ENCODE measurements around the gene ANKS1B. TPM values are rescaled to one million over a fixed set of nuclear protein-coding genes. Genes with fewer than 3 reads are reported as not detected.

The ANKS1B gene
- total RNA-seq, 2 donors from 2014 or later: 45.5 to 65.9 TPM

DNA sequence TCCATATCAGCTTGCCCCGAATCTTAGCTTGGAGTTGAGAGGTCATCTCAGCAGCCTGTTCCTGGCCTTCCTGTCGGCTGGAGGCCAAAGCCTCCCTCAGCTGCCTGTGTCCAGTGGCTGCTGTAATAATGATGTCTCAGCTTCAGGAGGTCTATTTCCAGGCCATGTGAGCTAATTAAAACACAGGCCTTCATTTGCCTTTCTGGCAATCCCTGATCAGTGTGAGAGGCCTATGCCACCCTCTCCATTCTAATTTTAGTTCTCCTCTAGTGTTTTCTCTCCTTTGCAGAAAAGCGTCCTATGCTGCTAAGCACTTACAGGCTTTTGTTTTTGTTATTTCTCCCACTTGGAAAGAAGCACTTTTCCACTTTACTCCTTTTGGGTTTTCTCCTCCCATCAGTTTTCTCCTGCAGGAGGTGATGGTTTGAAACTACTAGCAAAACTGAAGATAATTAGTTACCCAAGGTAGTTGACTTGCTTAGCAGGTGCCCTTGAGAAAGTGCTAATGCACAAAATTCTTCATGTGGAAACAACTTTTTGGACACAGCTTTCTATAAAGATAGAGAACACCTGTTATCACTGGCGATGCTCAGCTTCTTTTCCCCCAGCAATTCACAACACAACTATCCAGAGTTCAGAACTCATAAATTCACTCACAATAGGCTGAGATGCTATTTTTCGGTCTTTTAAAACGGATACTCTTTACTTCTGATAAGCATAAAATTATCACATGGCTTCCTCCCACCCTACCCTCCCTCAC, 592.5 kb downstream of the ANKS1B start:
- Histone ChIP-seq H3K4me3 (no peak overlapping the region), H3K27ac (no peak overlapping the region), H3K36me3 (no peaks in the 10 kb centered on the region), H3K9me3 (no peaks in the 10 kb centered on the region), H3K4me1 (ENCODE audit: control insufficient read depth in 1 of 2, low read depth in 2 of 2) (peaks cover 5 to 13% of the 10 kb centered on the region in 2 donors), H3K27me3 (replicated peaks; ENCODE audit: insufficient read depth) (no peaks in the 10 kb centered on the region)
- ATAC-seq (ENCODE audit: insufficient number of reproducible peaks, low FRiP score, low read depth) (peak; percentile 39), DNase-seq (ENCODE audit: low spot score) (no peak)
- TF ChIP-seq, protein P1, sequence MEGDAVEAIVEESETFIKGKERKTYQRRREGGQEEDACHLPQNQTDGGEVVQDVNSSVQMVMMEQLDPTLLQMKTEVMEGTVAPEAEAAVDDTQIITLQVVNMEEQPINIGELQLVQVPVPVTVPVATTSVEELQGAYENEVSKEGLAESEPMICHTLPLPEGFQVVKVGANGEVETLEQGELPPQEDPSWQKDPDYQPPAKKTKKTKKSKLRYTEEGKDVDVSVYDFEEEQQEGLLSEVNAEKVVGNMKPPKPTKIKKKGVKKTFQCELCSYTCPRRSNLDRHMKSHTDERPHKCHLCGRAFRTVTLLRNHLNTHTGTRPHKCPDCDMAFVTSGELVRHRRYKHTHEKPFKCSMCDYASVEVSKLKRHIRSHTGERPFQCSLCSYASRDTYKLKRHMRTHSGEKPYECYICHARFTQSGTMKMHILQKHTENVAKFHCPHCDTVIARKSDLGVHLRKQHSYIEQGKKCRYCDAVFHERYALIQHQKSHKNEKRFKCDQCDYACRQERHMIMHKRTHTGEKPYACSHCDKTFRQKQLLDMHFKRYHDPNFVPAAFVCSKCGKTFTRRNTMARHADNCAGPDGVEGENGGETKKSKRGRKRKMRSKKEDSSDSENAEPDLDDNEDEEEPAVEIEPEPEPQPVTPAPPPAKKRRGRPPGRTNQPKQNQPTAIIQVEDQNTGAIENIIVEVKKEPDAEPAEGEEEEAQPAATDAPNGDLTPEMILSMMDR (IDR thresholded peaks at IDR 0.05): no peak

DNA sequence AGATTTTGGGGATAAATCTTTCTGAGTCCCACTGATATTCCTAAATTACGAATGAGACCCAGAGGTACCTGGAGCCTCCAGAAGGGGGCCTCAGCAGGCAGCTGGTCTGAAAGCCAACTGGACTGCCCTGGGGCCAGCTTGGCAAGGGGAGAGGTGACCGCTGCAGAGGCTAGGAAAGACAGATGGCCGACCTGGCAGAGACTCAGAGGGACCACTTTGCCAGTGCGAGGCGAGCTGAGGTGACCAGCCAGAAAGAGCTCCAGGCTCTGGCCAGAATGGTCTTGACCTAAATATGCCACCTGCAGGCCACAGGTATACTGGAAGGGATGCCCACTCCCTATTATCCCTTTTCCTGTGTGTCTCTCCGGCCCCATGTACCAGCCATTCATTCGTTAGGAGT, 594.0 kb downstream of the ANKS1B start:
- no peak overlapping the region for H3K27ac ChIP-seq
- TF ChIP-seq, protein P1 (IDR thresholded peaks at IDR 0.05): peak; percentile 20

DNA sequence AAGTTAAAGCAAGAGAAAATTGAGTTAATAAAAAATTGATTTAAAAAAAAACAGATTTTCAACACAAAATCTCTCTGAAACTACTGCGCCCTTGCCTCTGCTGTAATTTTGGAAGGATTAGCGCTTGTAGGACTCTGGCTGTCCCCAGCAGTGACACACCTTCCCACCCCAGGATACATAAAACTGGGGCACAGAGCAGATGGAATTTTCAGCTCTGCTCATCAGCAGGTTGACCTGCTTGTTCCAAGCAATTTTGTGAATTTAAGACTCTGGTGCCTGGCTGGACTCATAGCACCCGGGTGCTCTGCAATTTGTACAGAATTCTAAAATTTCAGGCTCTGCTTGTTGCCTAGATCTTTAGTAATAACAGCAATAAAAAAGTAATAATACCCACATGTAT, 595.0 kb downstream of the ANKS1B start:
- Histone ChIP-seq H3K4me3 (no peak overlapping the region), H3K36me3 (no peaks in the 10 kb centered on the region), H3K27me3 (replicated peaks; ENCODE audit: insufficient read depth) (no peaks in the 10 kb centered on the region), H3K4me1 (ENCODE audit: control insufficient read depth in 1 of 2, low read depth in 2 of 2) (peaks cover 5 to 17% of the 10 kb centered on the region in 2 donors), H3K9me3 (no peaks in the 10 kb centered on the region), H3K27ac (no peak overlapping the region)
- TF ChIP-seq, protein P1 (IDR thresholded peaks at IDR 0.05): no peak
- no peak for DNase-seq (ENCODE audit: low spot score)
- no peak for ATAC-seq (ENCODE audit: insufficient number of reproducible peaks, low FRiP score, low read depth)

More for the DNA sequence above, 594.0 kb downstream of the ANKS1B start:
- no peaks in the 10 kb centered on the region for H3K27me3 ChIP-seq (replicated peaks; ENCODE audit: insufficient read depth)
- no peak for DNase-seq (ENCODE audit: low spot score)
- peaks cover 5 to 17% of the 10 kb centered on the region in 2 donors for H3K4me1 ChIP-seq (ENCODE audit: control insufficient read depth in 1 of 2, low read depth in 2 of 2)
- H3K4me3 ChIP-seq: no peak overlapping the region
- ATAC-seq (ENCODE audit: insufficient number of reproducible peaks, low FRiP score, low read depth): no peak
- no peaks in the 10 kb centered on the region for H3K36me3 ChIP-seq
- H3K9me3 ChIP-seq: no peaks in the 10 kb centered on the region

DNA sequence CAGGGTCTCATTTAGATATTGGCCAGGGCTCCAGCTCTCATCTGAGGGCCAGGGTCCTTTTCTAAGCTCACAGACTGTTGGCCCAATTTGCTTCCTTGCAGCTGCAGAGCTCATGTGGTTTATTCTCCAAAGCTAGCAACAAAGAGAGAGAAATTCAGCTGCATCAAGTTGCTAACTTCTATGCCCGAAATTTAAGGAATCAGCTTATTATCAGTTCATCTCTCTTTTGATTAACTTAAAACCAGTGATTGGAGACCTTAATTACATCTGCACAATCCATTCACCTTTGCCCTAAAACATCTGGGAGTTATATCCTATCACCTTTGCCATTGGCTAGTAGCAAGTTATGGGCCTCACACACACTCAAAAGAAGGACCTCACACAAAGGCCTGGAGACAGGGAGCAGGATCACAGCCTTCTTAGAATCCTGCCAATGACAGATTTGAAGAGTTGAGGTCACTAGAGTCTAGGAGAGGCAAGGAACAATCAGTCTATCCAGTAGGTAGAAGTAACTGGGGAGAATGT, 596.0 kb downstream of the ANKS1B start:
- no peak overlapping the region for H3K27ac ChIP-seq
- H3K4me1 ChIP-seq (ENCODE audit: control insufficient read depth in 1 of 2, low read depth in 2 of 2): peaks cover 5 to 17% of the 10 kb centered on the region in 2 donors
- H3K4me3 ChIP-seq: no peak overlapping the region
- DNase-seq (ENCODE audit: low spot score) (no peak), ATAC-seq (ENCODE audit: insufficient number of reproducible peaks, low FRiP score, low read depth) (no peak)
- no peaks in the 10 kb centered on the region for H3K27me3 ChIP-seq (replicated peaks; ENCODE audit: insufficient read depth)
- no peaks in the 10 kb centered on the region for H3K9me3 ChIP-seq
- H3K36me3 ChIP-seq: no peaks in the 10 kb centered on the region
- TF ChIP-seq, protein P1 (IDR thresholded peaks at IDR 0.05): no peak

DNA sequence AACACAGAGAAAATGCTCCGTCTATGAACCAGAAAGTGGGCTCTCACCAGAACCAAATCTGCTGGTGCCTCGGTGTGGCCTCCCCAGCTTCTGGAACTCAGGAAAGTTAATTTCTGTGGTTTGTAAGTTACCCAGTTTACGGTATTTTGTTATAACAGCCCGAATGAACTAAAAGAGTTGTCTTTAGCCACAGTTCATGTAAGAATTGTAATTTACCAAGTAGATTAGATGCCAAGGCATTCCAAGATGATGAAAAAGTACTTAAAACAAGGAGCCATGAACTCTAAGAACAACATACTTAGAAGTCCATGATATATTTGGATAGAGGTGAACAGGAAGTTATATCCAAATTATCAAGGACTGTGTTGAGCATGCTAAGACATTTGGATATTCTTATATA, 597.1 kb downstream of the ANKS1B start:
- Histone ChIP-seq H3K9me3 (no peaks in the 10 kb centered on the region), H3K36me3 (no peaks in the 10 kb centered on the region), H3K4me3 (peak overlapping the region; percentile 37), H3K27ac (peak overlapping the region in 1 of 2 donors; percentile 63), H3K4me1 (ENCODE audit: control insufficient read depth in 1 of 2, low read depth in 2 of 2) (peaks cover 5 to 17% of the 10 kb centered on the region in 2 donors), H3K27me3 (replicated peaks; ENCODE audit: insufficient read depth) (no peaks in the 10 kb centered on the region)
- DNase-seq (ENCODE audit: low spot score) (no peak), ATAC-seq (ENCODE audit: insufficient number of reproducible peaks, low FRiP score, low read depth) (peak; percentile 50)
- TF ChIP-seq, protein P1 (IDR thresholded peaks at IDR 0.05): no peak
